IPS-11a (cell line): ENCODE data around the gene YIF1B.
"Not testable (repeated sequence)": the region's sequence is repeated elsewhere in the genome, so short reads cannot be mapped to it uniquely, and the experiment has no call there.

ENCODE experiments used
- H3K4me3 ChIP-seq: one replicate; pipeline ENCODE4 v1.5.1; 2013; ENCODE audit warnings: low read depth, low read length, control low read depth

Gene YIF1B

GRCh38 chr19:38277969-38278680 is 37.6 kb downstream of the YIF1B start:
- H3K4me3 ChIP-seq: no peak overlapping the region

GRCh38 chr19:38277549-38277948 is 38.2 kb downstream of the YIF1B start:
- H3K4me3 ChIP-seq: no peak overlapping the region

- no peak overlapping the region for H3K4me3 ChIP-seq
Observed at GRCh38 chr19:38276942-38277517, 38.7 kb downstream of the YIF1B start.

GRCh38 chr19:38274739-38275138 is 41.0 kb downstream of the YIF1B start:
- no peak overlapping the region for H3K4me3 ChIP-seq

- H3K4me3 ChIP-seq: no peak overlapping the region
Observed at GRCh38 chr19:38273499-38273898, 42.2 kb downstream of the YIF1B start.

GRCh38 chr19:38270587-38271167 is 45.1 kb downstream of the YIF1B start:
- H3K4me3 ChIP-seq: no peak overlapping the region

GRCh38 chr19:38268539-38268938 is 47.2 kb downstream of the YIF1B start:
- no peak overlapping the region for H3K4me3 ChIP-seq

GRCh38 chr19:38267761-38268483 is 47.8 kb downstream of the YIF1B start:
- no peak overlapping the region for H3K4me3 ChIP-seq

- H3K4me3 ChIP-seq: no peak overlapping the region
Observed at GRCh38 chr19:38266981-38267597, 48.7 kb downstream of the YIF1B start.

- H3K4me3 ChIP-seq: peak overlapping the region; percentile 90
Observed at GRCh38 chr19:38265921-38266429, 49.8 kb downstream of the YIF1B start.

GRCh38 chr19:38265213-38265861 is 50.4 kb downstream of the YIF1B start:
- peak overlapping the region; percentile 90 for H3K4me3 ChIP-seq

GRCh38 chr19:38264486-38265212 is 51.1 kb downstream of the YIF1B start, which contains the start of gene SPINT2:
Gene SPINT2 (plus strand): TSS chr19:38264573. CDS start chr19:38264893, 320 bp downstream.
- peak within 1 kb of the TSS; percentile 90 for H3K4me3 ChIP-seq

- H3K4me3 ChIP-seq: peak overlapping the region; percentile 90
Observed at GRCh38 chr19:38263689-38264485, 51.9 kb downstream of the YIF1B start.

- H3K4me3 ChIP-seq: no peak overlapping the region
Observed at GRCh38 chr19:38262585-38263268, 53.0 kb downstream of the YIF1B start.

- H3K4me3 ChIP-seq: not testable (repeated sequence)
Observed at GRCh38 chr19:38261942-38262341, 53.8 kb downstream of the YIF1B start.

GRCh38 chr19:38255383-38256014 is 60.2 kb downstream of the YIF1B start:
- peak overlapping the region; percentile 51 for H3K4me3 ChIP-seq

GRCh38 chr19:38253788-38254187 is 62.0 kb downstream of the YIF1B start:
- H3K4me3 ChIP-seq: no peak overlapping the region
